ENCODE data around the gene CKAP2L.

CKAP2L gene

GRCh38 chr2:112698834-112699515, 65.4 kb downstream of the CKAP2L start:
- Histone ChIP-seq H3K4me1 (ENCODE audit: control insufficient read depth in 2 of 2, insufficient read depth in 2 of 2, low read length in 2 of 2) (no peaks in the 10 kb centered on the region), H3K9me3 (ENCODE audit: control insufficient read depth in 2 of 2, low read length in 2 of 2) (no peaks in the 10 kb centered on the region), H3K4me3 (ENCODE audit: low read length in 2 of 2) (no peak overlapping the region), H3K27ac (ENCODE audit: low read depth in 2 of 2, low read length in 2 of 2) (peak overlapping the region; percentile 17 to 51), H3K36me3 (ENCODE audit: control insufficient read depth in 2 of 2, insufficient read depth in 2 of 2, low read length in 2 of 2) (no peaks in the 10 kb centered on the region), H3K27me3 (ENCODE audit: control insufficient read depth in 2 of 2, insufficient read depth in 2 of 2, low read length in 2 of 2) (no peaks in the 10 kb centered on the region), H3K9ac (ENCODE audit: low read depth in 1 of 2, low read length in 2 of 2) (no peak overlapping the region)

DNA sequence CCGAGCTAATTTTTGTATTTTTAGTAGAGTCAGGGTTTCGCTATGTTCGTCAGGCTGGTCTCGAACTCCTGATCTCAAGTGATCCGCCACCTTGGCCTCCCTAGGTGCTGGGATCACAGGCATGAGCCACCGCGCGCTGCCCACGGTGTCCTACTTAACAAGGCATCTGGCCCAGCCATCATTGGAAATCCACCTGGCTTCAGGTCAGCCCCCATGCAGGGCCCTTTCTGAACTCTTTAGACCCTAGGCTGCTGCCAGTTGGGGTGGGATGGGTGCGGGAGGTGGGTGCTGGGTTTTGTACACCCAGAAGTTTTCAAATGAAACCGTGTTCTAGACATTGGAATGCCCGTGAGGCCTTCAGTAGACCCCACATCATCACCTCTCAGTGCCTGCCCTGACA, 70.2 kb downstream of the CKAP2L start:
- Histone ChIP-seq H3K9me3 (ENCODE audit: control insufficient read depth in 2 of 2, low read length in 2 of 2) (no peaks in the 10 kb centered on the region), H3K4me1 (ENCODE audit: control insufficient read depth in 2 of 2, insufficient read depth in 2 of 2, low read length in 2 of 2) (peaks cover 5 to 19% of the 10 kb centered on the region in 2 donors), H3K9ac (ENCODE audit: low read depth in 1 of 2, low read length in 2 of 2) (no peak overlapping the region), H3K4me3 (ENCODE audit: low read length in 2 of 2) (no peak overlapping the region), H3K27ac (ENCODE audit: low read depth in 2 of 2, low read length in 2 of 2) (no peak overlapping the region), H3K36me3 (ENCODE audit: control insufficient read depth in 2 of 2, insufficient read depth in 2 of 2, low read length in 2 of 2) (no peaks in the 10 kb centered on the region), H3K27me3 (ENCODE audit: control insufficient read depth in 2 of 2, insufficient read depth in 2 of 2, low read length in 2 of 2) (no peaks in the 10 kb centered on the region)

GRCh38 chr2:112693596-112693995, 70.8 kb downstream of the CKAP2L start:
- no peak overlapping the region for H3K9ac ChIP-seq (ENCODE audit: low read depth in 1 of 2, low read length in 2 of 2)
- no peak overlapping the region for H3K27ac ChIP-seq (ENCODE audit: low read depth in 2 of 2, low read length in 2 of 2)
- H3K4me1 ChIP-seq (ENCODE audit: control insufficient read depth in 2 of 2, insufficient read depth in 2 of 2, low read length in 2 of 2), result peaks cover 5 to 25% of the 10 kb centered on the region in 2 donors
- H3K4me3 ChIP-seq (ENCODE audit: low read length in 2 of 2), result no peak overlapping the region
- H3K27me3 ChIP-seq (ENCODE audit: control insufficient read depth in 2 of 2, insufficient read depth in 2 of 2, low read length in 2 of 2), result no peaks in the 10 kb centered on the region
- no peaks in the 10 kb centered on the region for H3K9me3 ChIP-seq (ENCODE audit: control insufficient read depth in 2 of 2, low read length in 2 of 2)
- no peaks in the 10 kb centered on the region for H3K36me3 ChIP-seq (ENCODE audit: control insufficient read depth in 2 of 2, insufficient read depth in 2 of 2, low read length in 2 of 2)

GRCh38 chr2:112692918-112693317, 71.5 kb downstream of the CKAP2L start:
- H3K4me3 ChIP-seq (ENCODE audit: low read length in 2 of 2), result no peak overlapping the region
- H3K27me3 ChIP-seq (ENCODE audit: control insufficient read depth in 2 of 2, insufficient read depth in 2 of 2, low read length in 2 of 2), result no peaks in the 10 kb centered on the region
- no peaks in the 10 kb centered on the region for H3K9me3 ChIP-seq (ENCODE audit: control insufficient read depth in 2 of 2, low read length in 2 of 2)
- H3K36me3 ChIP-seq (ENCODE audit: control insufficient read depth in 2 of 2, insufficient read depth in 2 of 2, low read length in 2 of 2), result no peaks in the 10 kb centered on the region
- H3K4me1 ChIP-seq (ENCODE audit: control insufficient read depth in 2 of 2, insufficient read depth in 2 of 2, low read length in 2 of 2), result peaks cover 5 to 30% of the 10 kb centered on the region in 2 donors
- peak overlapping the region; percentile 38 to 69 for H3K27ac ChIP-seq (ENCODE audit: low read depth in 2 of 2, low read length in 2 of 2)
- H3K9ac ChIP-seq (ENCODE audit: low read depth in 1 of 2, low read length in 2 of 2), result no peak overlapping the region

GRCh38 chr2:112692495-112692911, 71.9 kb downstream of the CKAP2L start:
- H3K9me3 ChIP-seq (ENCODE audit: control insufficient read depth in 2 of 2, low read length in 2 of 2), result no peaks in the 10 kb centered on the region
- no peaks in the 10 kb centered on the region for H3K27me3 ChIP-seq (ENCODE audit: control insufficient read depth in 2 of 2, insufficient read depth in 2 of 2, low read length in 2 of 2)
- peak overlapping the region; percentile 63 to 69 for H3K27ac ChIP-seq (ENCODE audit: low read depth in 2 of 2, low read length in 2 of 2)
- no peaks in the 10 kb centered on the region for H3K36me3 ChIP-seq (ENCODE audit: control insufficient read depth in 2 of 2, insufficient read depth in 2 of 2, low read length in 2 of 2)
- H3K9ac ChIP-seq (ENCODE audit: low read depth in 1 of 2, low read length in 2 of 2), result no peak overlapping the region
- peaks cover 5 to 30% of the 10 kb centered on the region in 2 donors for H3K4me1 ChIP-seq (ENCODE audit: control insufficient read depth in 2 of 2, insufficient read depth in 2 of 2, low read length in 2 of 2)
- H3K4me3 ChIP-seq (ENCODE audit: low read length in 2 of 2), result no peak overlapping the region

DNA sequence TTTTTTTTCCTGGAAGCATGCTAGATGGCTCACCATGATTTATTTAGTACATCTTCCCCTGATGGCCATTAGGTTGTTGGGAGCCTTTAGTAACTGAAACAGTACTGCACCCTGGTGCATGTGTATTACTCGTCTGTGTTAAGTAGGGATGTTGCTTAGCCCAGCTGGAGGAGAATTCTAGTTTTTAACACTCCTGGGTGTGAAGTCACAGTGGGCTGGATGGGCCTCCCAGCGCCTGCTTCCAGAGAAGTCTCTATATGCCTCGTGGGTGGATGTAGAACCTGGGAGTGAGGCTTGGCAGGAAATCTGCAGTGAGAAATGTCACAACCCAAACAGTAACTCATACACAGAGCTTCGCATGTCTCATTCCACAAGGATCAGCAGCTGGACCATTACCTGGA, 72.5 kb downstream of the CKAP2L start:
- Histone ChIP-seq H3K9ac (ENCODE audit: low read depth in 1 of 2, low read length in 2 of 2) (no peak overlapping the region), H3K27me3 (ENCODE audit: control insufficient read depth in 2 of 2, insufficient read depth in 2 of 2, low read length in 2 of 2) (no peaks in the 10 kb centered on the region), H3K4me1 (ENCODE audit: control insufficient read depth in 2 of 2, insufficient read depth in 2 of 2, low read length in 2 of 2) (peaks cover 5 to 30% of the 10 kb centered on the region in 2 donors), H3K9me3 (ENCODE audit: control insufficient read depth in 2 of 2, low read length in 2 of 2) (no peaks in the 10 kb centered on the region), H3K27ac (ENCODE audit: low read depth in 2 of 2, low read length in 2 of 2) (peak overlapping the region; percentile 63 to 69), H3K4me3 (ENCODE audit: low read length in 2 of 2) (no peak overlapping the region), H3K36me3 (ENCODE audit: control insufficient read depth in 2 of 2, insufficient read depth in 2 of 2, low read length in 2 of 2) (no peaks in the 10 kb centered on the region)

GRCh38 chr2:112690853-112691401, 73.5 kb downstream of the CKAP2L start:
- H3K27ac ChIP-seq (ENCODE audit: low read depth in 2 of 2, low read length in 2 of 2), result peak overlapping the region; percentile 11 to 25

DNA sequence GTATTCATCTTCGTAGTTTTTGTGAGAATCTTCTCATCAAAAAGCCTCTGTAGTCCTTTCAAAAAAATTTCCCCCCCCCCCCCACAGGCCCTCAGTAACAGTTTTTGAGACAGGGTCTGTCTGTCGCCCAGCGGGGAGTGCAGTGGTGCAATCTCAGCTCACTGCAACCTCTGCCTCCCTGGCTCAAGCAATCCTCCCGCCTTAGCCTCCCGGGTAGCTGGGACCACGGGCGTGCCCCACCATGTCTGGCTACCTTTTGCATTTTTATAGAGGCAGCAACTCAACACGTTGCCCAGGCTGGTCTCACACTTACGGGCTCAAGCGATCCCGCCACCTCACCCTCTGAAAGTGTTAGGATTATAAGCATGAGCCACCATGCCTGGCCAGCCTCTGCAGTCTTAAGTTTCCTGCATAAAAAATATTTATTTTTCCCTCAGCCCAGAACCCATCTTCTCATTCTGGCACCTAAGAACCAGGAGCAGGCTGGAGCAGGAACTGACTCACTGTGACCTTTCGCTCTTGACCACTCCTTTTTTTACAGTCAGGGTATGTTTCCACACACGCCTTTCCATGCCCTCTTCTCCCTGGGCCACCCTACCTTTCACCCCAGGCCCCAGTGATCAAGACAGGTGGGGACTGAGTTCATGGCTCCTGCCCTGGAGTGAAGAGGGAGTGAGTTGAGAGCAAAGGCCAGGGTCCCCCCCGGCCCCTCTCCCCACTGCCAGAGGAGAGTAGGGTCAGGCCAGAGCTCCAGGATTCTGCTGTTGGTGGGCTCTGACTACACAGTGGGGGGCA, 76.1 kb downstream of the CKAP2L start:
- Histone ChIP-seq H3K4me1 (ENCODE audit: control insufficient read depth in 2 of 2, insufficient read depth in 2 of 2, low read length in 2 of 2) (peaks cover 7 to 32% of the 10 kb centered on the region in 2 donors), H3K36me3 (ENCODE audit: control insufficient read depth in 2 of 2, insufficient read depth in 2 of 2, low read length in 2 of 2) (no peaks in the 10 kb centered on the region), H3K27ac (ENCODE audit: low read depth in 2 of 2, low read length in 2 of 2) (peak overlapping the region; percentile 55 to 71), H3K4me3 (ENCODE audit: low read length in 2 of 2) (no peak overlapping the region), H3K9me3 (ENCODE audit: control insufficient read depth in 2 of 2, low read length in 2 of 2) (no peaks in the 10 kb centered on the region), H3K27me3 (ENCODE audit: control insufficient read depth in 2 of 2, insufficient read depth in 2 of 2, low read length in 2 of 2) (no peaks in the 10 kb centered on the region), H3K9ac (ENCODE audit: low read depth in 1 of 2, low read length in 2 of 2) (no peak overlapping the region)

More at GRCh38 chr2:112690853-112691401, 73.5 kb downstream of the CKAP2L start:
- H3K4me1 ChIP-seq (ENCODE audit: control insufficient read depth in 2 of 2, insufficient read depth in 2 of 2, low read length in 2 of 2), result peaks cover 7 to 32% of the 10 kb centered on the region in 2 donors
- no peaks in the 10 kb centered on the region for H3K36me3 ChIP-seq (ENCODE audit: control insufficient read depth in 2 of 2, insufficient read depth in 2 of 2, low read length in 2 of 2)
- H3K27me3 ChIP-seq (ENCODE audit: control insufficient read depth in 2 of 2, insufficient read depth in 2 of 2, low read length in 2 of 2), result no peaks in the 10 kb centered on the region
- H3K4me3 ChIP-seq (ENCODE audit: low read length in 2 of 2), result peak overlapping the region in 1 of 2 donors; percentile 41
- H3K9ac ChIP-seq (ENCODE audit: low read depth in 1 of 2, low read length in 2 of 2), result peak overlapping the region; percentile 9 to 58
- no peaks in the 10 kb centered on the region for H3K9me3 ChIP-seq (ENCODE audit: control insufficient read depth in 2 of 2, low read length in 2 of 2)

DNA sequence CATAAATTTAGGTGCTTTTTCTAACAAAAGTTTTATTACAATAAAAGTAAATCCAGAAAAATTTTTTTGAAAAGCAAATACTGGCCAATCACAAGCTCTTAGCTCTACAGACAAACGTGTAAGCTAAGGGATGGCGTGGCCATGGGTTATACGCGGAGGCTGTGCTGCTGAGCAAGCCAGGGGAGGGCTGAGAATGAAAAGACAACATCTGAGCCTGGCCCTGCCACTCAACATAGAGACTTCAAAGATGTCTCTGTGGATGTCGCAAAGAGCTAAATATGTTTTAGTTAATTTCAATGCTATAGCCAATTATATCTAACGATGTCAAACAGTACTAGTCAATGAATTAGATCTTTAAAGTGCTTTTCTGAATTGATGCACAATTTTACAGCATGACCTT, 76.9 kb downstream of the CKAP2L start:
- Histone ChIP-seq H3K4me3 (ENCODE audit: low read length in 2 of 2) (no peak overlapping the region), H3K36me3 (ENCODE audit: control insufficient read depth in 2 of 2, insufficient read depth in 2 of 2, low read length in 2 of 2) (no peaks in the 10 kb centered on the region), H3K9me3 (ENCODE audit: control insufficient read depth in 2 of 2, low read length in 2 of 2) (no peaks in the 10 kb centered on the region), H3K9ac (ENCODE audit: low read depth in 1 of 2, low read length in 2 of 2) (no peak overlapping the region), H3K27ac (ENCODE audit: low read depth in 2 of 2, low read length in 2 of 2) (peak overlapping the region in 1 of 2 donors; percentile 71), H3K4me1 (ENCODE audit: control insufficient read depth in 2 of 2, insufficient read depth in 2 of 2, low read length in 2 of 2) (peaks cover 4 to 29% of the 10 kb centered on the region in 2 donors), H3K27me3 (ENCODE audit: control insufficient read depth in 2 of 2, insufficient read depth in 2 of 2, low read length in 2 of 2) (no peaks in the 10 kb centered on the region)

Measured in mucosa of rectum (tissue), 2 donors.